ENCODE measurements around the gene VGLL2. TPM values are rescaled to one million over a fixed set of nuclear protein-coding genes. Genes with fewer than 3 reads are reported as not detected.

VGLL2 gene
- total RNA-seq, 2 donors from 2014 or later = not detected

- Mint-ChIP-seq H3K9me3 (no peaks in the 10 kb centered on the region), H3K27ac (no peak overlapping the region), H3K36me3 (peaks cover 0 to 18% of the 10 kb centered on the region in 2 donors)
- DNase-seq (ENCODE audit: low spot score in 2 of 2) = peak in 1 of 2 donors; percentile 10
- ATAC-seq = peak; percentile 56 to 92
These were observed 507 bp upstream of the VGLL2 start for GRCh38 chr6:117264692-117265409.

DNA sequence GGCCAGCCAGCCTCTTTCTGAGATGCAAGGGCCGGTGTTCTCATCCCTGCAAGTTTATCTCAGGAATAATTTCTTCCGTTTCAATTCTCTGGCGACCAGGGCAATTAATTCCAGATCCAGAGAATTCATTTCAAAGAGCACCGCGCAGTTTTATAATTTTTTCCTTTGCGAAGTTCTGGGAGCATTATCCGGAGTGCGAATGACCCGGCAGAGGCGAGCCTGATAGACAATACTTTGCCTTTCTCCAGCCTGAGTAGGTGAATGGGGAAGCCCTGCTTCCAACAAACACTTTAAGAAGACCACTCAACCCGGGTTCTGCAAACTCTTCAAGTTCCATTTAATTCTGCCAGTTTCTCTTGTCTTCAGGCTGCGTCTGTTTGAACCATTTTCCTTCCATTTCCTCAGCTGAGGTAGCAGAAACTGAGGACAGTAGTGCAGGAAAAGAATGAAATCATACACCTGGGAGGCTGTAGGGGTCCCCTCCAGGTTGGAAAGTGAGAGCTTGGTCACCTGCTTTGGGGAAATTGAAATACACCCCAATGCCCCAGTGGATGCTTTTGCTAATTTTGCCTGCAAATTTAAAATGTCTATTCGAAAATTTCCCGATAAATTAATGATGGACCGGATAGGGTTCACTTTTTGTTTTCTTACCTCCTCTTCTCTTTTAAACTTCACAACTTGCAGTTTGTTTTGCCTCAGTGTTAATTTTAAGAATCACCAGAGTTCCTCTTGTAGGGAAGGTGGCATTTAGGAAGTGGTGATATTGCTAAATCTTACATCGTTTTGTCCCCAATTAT is 1.1 kb downstream of the VGLL2 start:
- Mint-ChIP-seq H3K27ac (no peak overlapping the region), H3K9me3 (no peaks in the 10 kb centered on the region), H3K36me3 (peaks cover 0 to 18% of the 10 kb centered on the region in 2 donors)
- ATAC-seq (no peak), DNase-seq (ENCODE audit: low spot score in 2 of 2) (no peak)

DNA sequence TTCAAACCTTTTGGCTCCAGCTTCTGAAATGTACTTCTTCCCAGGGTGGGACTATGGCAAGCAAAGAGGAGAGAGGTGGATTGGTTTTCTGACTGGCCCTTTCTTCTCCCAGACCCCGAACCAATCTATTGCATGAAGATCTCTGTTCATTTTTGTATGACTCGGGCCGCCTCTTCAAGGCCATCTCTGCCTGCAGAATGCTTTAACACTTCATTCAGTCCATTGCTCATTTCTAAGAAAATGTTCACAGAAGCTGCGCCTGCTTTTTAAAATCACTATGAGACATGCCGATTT is 1.6 kb downstream of the VGLL2 start:
- no peak for ATAC-seq
- Mint-ChIP-seq H3K9me3 (no peaks in the 10 kb centered on the region), H3K36me3 (peaks cover 0 to 18% of the 10 kb centered on the region in 2 donors), H3K27ac (no peak overlapping the region)
- no peak for DNase-seq (ENCODE audit: low spot score in 2 of 2)

- Mint-ChIP-seq H3K27ac (no peak overlapping the region), H3K9me3 (no peaks in the 10 kb centered on the region), H3K36me3 (peaks cover 0 to 18% of the 10 kb centered on the region in 2 donors)
- DNase-seq (ENCODE audit: low spot score in 2 of 2) (no peak), ATAC-seq (no peak)
These were observed 2.6 kb downstream of the VGLL2 start for GRCh38 chr6:117267766-117268534.

- Mint-ChIP-seq H3K27ac (no peak overlapping the region), H3K36me3 (peaks cover 0 to 18% of the 10 kb centered on the region in 2 donors), H3K9me3 (no peaks in the 10 kb centered on the region)
- ATAC-seq (no peak), DNase-seq (ENCODE audit: low spot score in 2 of 2) (no peak)
These were observed 3.6 kb downstream of the VGLL2 start for GRCh38 chr6:117268924-117269323.

GRCh38 chr6:117269638-117270054 is 4.3 kb downstream of the VGLL2 start:
- DNase-seq (ENCODE audit: low spot score in 2 of 2) = no peak
- peaks cover 0 to 18% of the 10 kb centered on the region in 2 donors for H3K36me3 Mint-ChIP-seq
- H3K9me3 Mint-ChIP-seq = no peaks in the 10 kb centered on the region
- no peak for ATAC-seq
- no peak overlapping the region for H3K27ac Mint-ChIP-seq

- H3K9me3 Mint-ChIP-seq = no peaks in the 10 kb centered on the region
- DNase-seq (ENCODE audit: low spot score in 2 of 2) (no peak), ATAC-seq (peak in 1 of 2 donors; percentile 30)
- peaks cover 0 to 18% of the 10 kb centered on the region in 2 donors for H3K36me3 Mint-ChIP-seq
- H3K27ac Mint-ChIP-seq = no peak overlapping the region
These were observed 4.9 kb downstream of the VGLL2 start for GRCh38 chr6:117270055-117270842.

DNA sequence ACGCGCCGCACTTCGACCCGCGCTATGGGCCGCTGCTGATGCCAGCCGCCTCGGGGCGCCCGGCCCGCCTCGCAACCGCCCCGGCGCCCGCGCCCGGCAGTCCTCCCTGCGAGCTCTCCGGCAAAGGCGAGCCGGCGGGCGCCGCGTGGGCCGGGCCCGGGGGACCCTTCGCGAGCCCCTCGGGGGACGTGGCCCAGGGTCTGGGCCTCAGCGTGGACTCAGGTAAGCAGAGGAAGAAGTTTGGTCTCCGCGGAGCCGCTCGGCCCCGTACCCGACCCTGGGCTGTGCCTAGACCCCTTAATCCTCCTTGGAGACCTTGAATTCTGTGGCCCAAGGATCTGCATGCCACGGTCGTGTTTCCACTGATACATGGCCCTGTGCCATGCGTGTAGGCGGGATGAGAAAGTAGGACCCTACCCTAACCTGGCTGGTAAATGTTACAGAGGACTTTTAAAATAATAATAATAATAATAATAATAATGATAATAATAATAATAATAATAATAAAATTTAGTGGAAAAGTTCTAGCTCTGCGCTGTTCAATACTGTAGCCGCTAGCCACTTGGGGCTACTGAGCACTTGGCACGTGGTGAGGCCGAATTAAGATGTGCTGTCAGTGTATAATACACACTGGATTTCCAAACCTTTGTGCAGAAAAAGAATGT is 5.6 kb downstream of the VGLL2 start:
- no peaks in the 10 kb centered on the region for H3K9me3 Mint-ChIP-seq
- peaks cover 0 to 18% of the 10 kb centered on the region in 2 donors for H3K36me3 Mint-ChIP-seq
- ATAC-seq (peak in 1 of 2 donors; percentile 32), DNase-seq (ENCODE audit: low spot score in 2 of 2) (no peak)
- no peak overlapping the region for H3K27ac Mint-ChIP-seq

DNA sequence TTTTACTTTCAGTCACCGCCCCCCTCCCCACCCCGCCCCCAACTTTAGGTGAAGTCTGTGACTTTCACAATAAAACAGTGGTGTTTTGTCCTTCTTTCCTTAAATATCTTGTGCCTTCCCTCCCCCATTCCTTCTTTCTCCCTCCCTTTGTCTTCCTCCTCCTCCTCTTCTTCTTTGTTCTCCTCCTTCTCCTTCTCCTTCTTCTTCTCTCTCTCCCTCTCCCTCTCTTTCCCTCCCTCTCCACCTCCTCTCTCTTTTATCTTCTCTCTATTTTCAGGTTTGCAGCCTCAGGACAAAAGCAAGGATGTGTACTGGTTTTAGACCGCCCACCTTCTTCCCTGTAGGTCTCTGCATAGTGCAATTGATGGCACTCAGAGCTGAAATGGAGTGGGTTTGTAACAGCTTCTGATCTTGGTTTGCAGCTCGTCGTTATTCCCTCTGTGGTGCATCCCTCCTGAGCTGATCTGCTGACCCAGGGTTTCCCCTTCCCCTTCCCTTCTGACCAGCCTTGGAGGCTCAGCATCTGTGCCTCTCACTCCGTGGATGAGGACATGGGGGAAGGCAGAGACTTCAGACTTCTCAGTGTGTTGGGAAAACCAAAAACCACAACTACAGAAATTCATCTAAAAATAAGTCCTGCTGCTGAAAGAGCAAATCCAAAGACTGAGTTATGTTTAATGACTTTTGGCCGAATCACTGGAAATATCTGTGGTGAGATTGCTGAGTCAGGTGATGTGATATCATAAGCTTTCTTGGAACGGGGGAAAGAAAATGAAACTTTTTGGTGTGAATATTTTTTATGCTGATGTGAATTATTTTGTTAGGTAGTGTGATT is 6.9 kb downstream of the VGLL2 start:
- ATAC-seq (no peak), DNase-seq (ENCODE audit: low spot score in 2 of 2) (no peak)
- no peaks in the 10 kb centered on the region for H3K9me3 Mint-ChIP-seq
- H3K27ac Mint-ChIP-seq = no peak overlapping the region
- peaks cover 0 to 14% of the 10 kb centered on the region in 2 donors for H3K36me3 Mint-ChIP-seq

DNA sequence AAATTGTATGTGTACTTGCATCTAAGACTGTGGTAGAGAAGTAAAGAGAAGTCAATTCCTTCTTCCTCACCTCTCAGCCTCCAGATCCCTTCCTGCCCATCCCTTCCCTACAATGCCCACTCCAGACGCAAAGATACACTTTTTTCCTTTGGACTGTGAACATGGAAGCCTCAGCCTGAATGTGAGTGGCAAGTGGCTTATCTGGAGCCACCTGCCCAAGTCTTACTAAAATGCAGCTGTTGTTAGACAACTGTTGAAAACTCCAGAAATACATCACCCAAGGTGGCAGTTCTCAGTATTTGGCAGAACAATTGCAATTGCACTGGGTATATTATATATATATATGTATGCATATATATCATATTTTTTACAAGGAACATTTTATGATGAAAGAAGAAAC is 7.5 kb downstream of the VGLL2 start:
- DNase-seq (ENCODE audit: low spot score in 2 of 2) (no peak), ATAC-seq (no peak)
- H3K36me3 Mint-ChIP-seq = peaks cover 0 to 7% of the 10 kb centered on the region in 2 donors
- no peaks in the 10 kb centered on the region for H3K9me3 Mint-ChIP-seq
- H3K27ac Mint-ChIP-seq = no peak overlapping the region

GRCh38 chr6:117275205-117275604 is 9.8 kb downstream of the VGLL2 start:
- DNase-seq (ENCODE audit: low spot score in 2 of 2) = no peak
- Mint-ChIP-seq H3K27ac (no peak overlapping the region), H3K36me3 (no peaks in the 10 kb centered on the region), H3K9me3 (no peaks in the 10 kb centered on the region)
- ATAC-seq = no peak

DNA sequence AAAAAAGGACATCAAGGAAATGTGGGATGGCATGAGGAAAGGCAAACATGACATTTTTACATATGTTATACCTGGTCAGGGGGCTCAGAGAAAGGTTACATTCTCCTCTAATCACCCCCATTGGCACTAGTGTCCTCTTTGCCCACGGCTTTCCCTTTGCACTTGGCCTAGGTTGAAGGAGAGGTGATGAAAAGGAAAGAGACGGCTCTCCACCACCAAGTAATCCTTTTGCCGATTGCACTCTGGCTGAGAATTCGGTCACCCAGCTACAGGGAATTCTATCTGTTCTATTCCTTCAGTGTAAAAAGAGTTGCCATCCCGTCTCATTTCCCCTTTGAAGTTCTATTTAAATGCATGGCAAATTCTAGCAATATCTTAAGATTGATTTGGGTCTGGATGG is 10.4 kb downstream of the VGLL2 start:
- no peaks in the 10 kb centered on the region for H3K36me3 Mint-ChIP-seq
- H3K27ac Mint-ChIP-seq = no peak overlapping the region
- ATAC-seq (no peak), DNase-seq (ENCODE audit: low spot score in 2 of 2) (no peak)
- H3K9me3 Mint-ChIP-seq = no peaks in the 10 kb centered on the region

DNA sequence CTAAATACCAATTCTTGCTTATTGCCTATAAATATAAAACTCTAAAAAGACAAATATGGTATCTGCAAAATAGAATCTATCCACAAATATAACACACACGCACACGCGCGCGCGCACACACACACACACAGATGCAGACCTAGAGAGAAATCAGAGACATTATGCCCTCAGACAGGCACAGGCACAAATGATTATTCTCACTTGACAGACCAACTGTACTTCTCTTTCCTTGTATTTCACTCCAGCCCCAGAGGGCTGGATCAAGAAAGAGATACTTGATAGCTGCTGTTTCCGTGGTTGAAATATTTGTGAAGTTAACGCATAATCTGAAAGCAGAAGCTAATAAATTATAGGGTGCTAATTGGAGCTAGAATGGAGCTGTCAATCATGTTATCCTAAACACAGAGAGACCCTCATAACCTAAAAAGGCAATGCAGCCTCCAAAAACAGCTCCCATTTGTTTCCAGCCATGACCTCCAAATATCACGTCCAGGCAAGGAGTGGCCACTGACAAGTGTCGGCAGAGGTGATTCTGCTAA is 11.5 kb downstream of the VGLL2 start:
- no peak overlapping the region for H3K27ac Mint-ChIP-seq
- peaks cover 0 to 2% of the 10 kb centered on the region in 2 donors for H3K9me3 Mint-ChIP-seq
- ATAC-seq = no peak
- DNase-seq (ENCODE audit: low spot score in 2 of 2) = no peak
- no peaks in the 10 kb centered on the region for H3K36me3 Mint-ChIP-seq

GRCh38 chr6:117280922-117281321 is 15.6 kb downstream of the VGLL2 start:
- Mint-ChIP-seq H3K36me3 (no peaks in the 10 kb centered on the region), H3K9me3 (peaks cover 0 to 10% of the 10 kb centered on the region in 2 donors), H3K27ac (no peak overlapping the region)
- ATAC-seq = no peak
- DNase-seq (ENCODE audit: low spot score in 2 of 2) = no peak

DNA sequence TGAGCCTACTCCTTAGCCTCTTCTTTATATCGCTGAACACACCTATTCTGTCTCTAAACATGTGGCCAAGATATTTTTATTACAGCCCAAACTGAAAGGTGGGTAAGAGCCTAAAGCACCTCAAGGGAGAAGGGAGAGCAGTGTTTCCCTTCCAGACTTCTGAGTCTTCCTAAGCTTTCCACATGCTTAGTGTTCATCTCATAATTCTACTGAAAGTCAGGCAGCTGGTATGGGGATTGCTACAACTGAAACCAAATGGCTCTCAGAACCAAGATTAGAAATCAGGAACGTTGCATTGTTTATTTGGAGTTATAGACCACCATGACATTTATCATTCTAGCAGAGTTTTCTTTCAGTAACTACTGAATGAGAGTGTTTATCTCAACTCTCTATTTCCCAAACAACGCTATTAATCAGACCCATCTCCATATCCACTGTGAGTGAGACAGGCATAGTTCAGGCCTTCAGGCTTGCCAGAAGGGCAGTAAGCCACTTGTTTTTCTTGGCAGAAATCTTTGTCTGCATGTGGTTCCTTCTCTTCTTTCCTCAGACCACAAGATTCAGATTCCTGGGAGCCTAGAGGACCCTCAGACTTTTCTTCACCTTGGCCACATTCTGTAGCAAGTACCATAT is 22.8 kb downstream of the VGLL2 start:
- H3K36me3 Mint-ChIP-seq = peaks cover 0 to 7% of the 10 kb centered on the region in 2 donors
- no peak overlapping the region for H3K27ac Mint-ChIP-seq
- ATAC-seq (no peak), DNase-seq (ENCODE audit: low spot score in 2 of 2) (no peak)
- peaks cover 8% of the 10 kb centered on the region in 2 donors for H3K9me3 Mint-ChIP-seq
